GM18907 (cell line): Measurements from ENCODE around the gene PFDN1.
A peak's percentile ranks its signal among the peaks of the same experiment; 100 is the strongest.
"Not testable (repeated sequence)": the region's sequence is repeated elsewhere in the genome, so short reads cannot be mapped to it uniquely, and the experiment has no call there.

Experiments
- ATAC-seq: cut with Tn5 transposase; IDR thresholded peaks from one replicate; pipeline ENCODE4 v1.9.1; 2021; ENCODE audit warnings: mild to moderate bottlenecking, moderate library complexity; ENCODE audit not compliant: unreplicated experiment

The PFDN1 gene

GRCh38 chr5:140217299-140218026 is 85.4 kb downstream of the PFDN1 start:
- no peak for ATAC-seq

- ATAC-seq, result no peak
These were observed 86.3 kb downstream of the PFDN1 start for GRCh38 chr5:140216478-140217074.

DNA sequence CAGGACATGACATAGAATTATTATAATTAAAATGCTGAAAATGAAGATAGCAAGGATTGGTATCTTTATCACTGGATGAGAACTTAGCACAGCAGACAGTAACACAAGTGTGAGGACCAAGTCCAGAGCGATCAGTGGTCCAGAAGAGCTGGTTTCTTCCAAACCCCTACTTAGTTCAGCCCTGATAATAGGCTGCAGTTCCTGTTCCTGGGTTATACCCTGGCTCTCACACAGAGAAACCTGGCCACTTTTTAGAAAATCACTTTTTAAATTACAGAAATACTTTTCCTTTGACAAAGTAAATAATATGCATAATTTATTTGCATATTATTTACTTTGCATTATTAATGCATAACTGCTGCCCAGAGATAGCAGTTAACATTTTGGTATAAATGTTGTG is 87.6 kb downstream of the PFDN1 start:
- no peak for ATAC-seq

GRCh38 chr5:140214831-140215230 is 88.1 kb downstream of the PFDN1 start:
- ATAC-seq, result no peak

DNA sequence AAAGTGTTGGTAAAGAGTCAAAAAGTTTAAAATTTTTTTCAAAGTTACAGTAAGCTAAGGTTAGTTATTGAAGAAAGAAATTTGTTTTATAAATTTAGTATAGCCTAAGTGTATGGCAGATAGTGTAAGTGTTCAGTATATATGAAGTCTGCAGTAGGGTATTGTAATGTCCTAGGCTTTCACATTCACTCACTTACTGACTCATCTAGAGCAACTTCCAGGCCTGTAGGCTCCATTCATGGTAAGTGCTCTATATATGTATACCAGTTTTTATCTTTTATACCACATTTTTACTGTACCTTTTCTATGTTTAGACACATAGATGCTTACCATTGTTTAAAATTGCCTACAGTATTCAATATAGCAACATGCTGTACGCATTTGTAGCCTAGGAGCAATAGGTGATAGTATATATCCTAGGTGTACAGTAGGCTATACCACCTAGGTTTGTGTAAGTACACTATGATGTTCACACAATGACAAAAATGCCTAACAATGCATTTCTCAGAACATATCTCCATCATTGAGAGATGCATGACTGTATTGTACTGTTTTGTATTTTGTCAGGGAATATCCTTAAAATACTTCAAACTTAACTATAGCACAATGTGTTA is 89.4 kb downstream of the PFDN1 start:
- ATAC-seq, result peak; percentile 63

GRCh38 chr5:140208065-140208464 is 94.8 kb downstream of the PFDN1 start:
- ATAC-seq, result no peak

DNA sequence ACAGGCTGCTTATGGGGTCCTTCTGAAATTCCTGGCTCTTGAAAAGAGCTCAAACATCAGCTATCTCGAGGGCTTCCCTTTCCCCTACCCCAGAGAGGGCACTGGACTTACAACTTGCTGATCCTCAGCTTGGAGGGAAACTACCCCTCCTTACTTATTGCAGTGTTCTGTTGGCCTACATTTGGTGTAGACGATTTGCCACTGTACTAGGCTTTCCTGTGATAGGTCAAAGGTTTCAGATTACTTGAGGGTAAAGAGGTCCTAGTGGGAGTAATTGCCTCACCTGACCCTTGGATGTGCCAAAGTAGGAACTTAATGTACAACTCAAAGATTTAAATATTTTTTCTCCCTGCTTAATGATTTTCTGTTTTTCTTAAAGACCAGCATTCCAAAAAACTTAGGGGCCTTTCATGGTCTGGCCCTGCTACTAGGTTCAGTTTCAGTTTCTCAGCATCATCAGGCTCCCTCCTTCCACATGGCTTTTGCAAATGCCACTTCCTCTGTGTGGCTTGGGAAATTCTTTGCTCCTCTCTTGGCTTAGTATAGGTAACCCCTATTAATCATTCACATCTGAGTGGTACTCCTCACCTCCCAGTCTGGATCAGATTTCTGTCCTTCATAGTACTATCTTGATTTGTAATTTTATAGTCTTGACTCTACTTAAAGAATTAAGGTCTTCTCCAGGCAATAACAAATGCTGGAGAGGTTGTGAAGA is 95.5 kb downstream of the PFDN1 start:
- ATAC-seq, result peak; percentile 90

- ATAC-seq, result no peak
These were observed 96.9 kb downstream of the PFDN1 start for GRCh38 chr5:140205952-140206351.

DNA sequence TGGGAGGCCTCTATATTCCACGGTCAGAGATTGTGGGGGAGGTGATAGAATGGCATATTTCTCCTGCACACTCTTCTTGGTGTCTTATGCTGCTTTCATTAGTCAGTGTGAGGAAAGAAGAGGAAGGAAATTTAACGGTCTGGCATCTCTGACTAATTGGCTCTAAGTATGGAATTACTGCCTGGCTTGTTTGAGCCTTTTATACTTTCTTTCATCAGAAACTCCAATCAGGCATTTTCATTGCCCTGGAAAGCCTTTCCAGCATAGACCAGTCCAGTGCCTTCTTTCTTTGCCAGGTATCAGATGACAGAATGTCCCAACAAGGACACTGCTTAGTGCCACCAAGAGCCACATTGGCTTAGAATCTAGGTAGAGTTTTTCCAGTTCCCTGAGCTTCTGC is 97.7 kb downstream of the PFDN1 start:
- ATAC-seq, result no peak

GRCh38 chr5:140202610-140203009 is 100.3 kb downstream of the PFDN1 start:
- ATAC-seq, result no peak

GRCh38 chr5:140202078-140202477 is 100.8 kb downstream of the PFDN1 start:
- ATAC-seq, result no peak

GRCh38 chr5:140198915-140199314 is 104.0 kb downstream of the PFDN1 start:
- ATAC-seq, result not testable (repeated sequence)

GRCh38 chr5:140197023-140197422 is 105.9 kb downstream of the PFDN1 start:
- no peak for ATAC-seq

- ATAC-seq, result no peak
These were observed 106.6 kb downstream of the PFDN1 start for GRCh38 chr5:140196115-140196814.
